Measurements from ENCODE around the gene FUT3.

GRCh38 chr19:5850743-5851293, 431 bp downstream of the FUT3 start:
- no peak for TF ChIP-seq CTCF (IDR thresholded peaks at IDR 0.05; ENCODE audit: low read depth, low read length, missing input control)
- TF ChIP-seq TAF1 (conservative IDR thresholded peaks at IDR 0.05), result no peak
- no peak for TF ChIP-seq REST (IDR thresholded peaks at IDR 0.05)
- no peak for TF ChIP-seq MAX (IDR thresholded peaks at IDR 0.05)
